T-cell (primary cell): Measurements from ENCODE around the gene LDLRAD4. TPM values are rescaled to one million over a fixed set of nuclear protein-coding genes. Genes with fewer than 3 reads are reported as not detected.

ENCODE experiments used
- ATAC-seq, 4 experiments: fragments of 200-7000 bp in 3 of 4; fragments of 150-1000 bp in 1 of 4; cut with Tn5 transposase; replicated peaks in 1 of 4; 1 replicate in 3 of 4; 2 replicates in 1 of 4; pipeline ENCODE4 v1.10.0; 2021; ENCODE audit warnings: moderate library complexity in 3 of 4, mild to moderate bottlenecking in 2 of 4, moderate number of reproducible peaks in 1 of 4
- CTCF ChIA-PET, 2 donors: fragments of 300-600 bp; sonication (Branson Sonifier 250); formaldehyde crosslinking; loops; one replicate each; lab custom pipeline; 2022; ENCODE audit warnings: antibody characterized with exemption in 2 of 2; lab: Charles Lee
- POLR2A ChIA-PET, 2 donors: fragments of 300-600 bp; sonication (Branson Sonifier 250); formaldehyde crosslinking; loops; one replicate each; lab custom pipeline; 2022; ENCODE audit warnings: antibody characterized with exemption in 2 of 2; lab: Charles Lee
- DNase-seq, 35 experiments: peaks; one replicate each; pipeline versions ENCODE4 v3.0.0 to v3.0.0-alpha.2; 2013 to 2023
- H3K27ac ChIP-seq: one replicate; pipeline ENCODE4 v1.5.1; 2013; ENCODE audit warnings: low read length
- H3K27me3 ChIP-seq, 2 experiments: replicated peaks in 1 of 2; 1 replicate in 1 of 2; 2 replicates in 1 of 2; pipeline versions ENCODE4 v1.6.1 to v1.7.0; 2013; ENCODE audit warnings: low read length in 1 of 2, mixed read lengths in 1 of 2; ENCODE audit not compliant: control insufficient read depth in 2 of 2, insufficient read depth in 2 of 2; ENCODE audit errors: extremely low read depth in 1 of 2
- H3K36me3 ChIP-seq, 2 donors: 1 replicate in 1 of 2; 2 replicates in 1 of 2; pipeline versions ENCODE4 v1.6.1 to v1.7.0; 2013; ENCODE audit warnings: low read length in 1 of 2; ENCODE audit not compliant: control insufficient read depth in 2 of 2, insufficient read depth in 1 of 2; ENCODE audit errors: extremely low read depth in 1 of 2
- H3K4me1 ChIP-seq, 2 experiments: 1 replicate in 1 of 2; 2 replicates in 1 of 2; pipeline versions ENCODE4 v1.6.1 to v1.7.0; 2013; ENCODE audit warnings: low read length in 2 of 2, mixed read lengths in 1 of 2; ENCODE audit not compliant: insufficient read depth in 2 of 2, control insufficient read depth in 1 of 2; ENCODE audit errors: extremely low read depth in 1 of 2
- H3K4me3 ChIP-seq, 2 donors: 1 replicate in 1 of 2; 2 replicates in 1 of 2; pipeline versions ENCODE4 v1.5.1 to v1.7.0; 2013; ENCODE audit warnings: mild to moderate bottlenecking in 2 of 2, low read length in 1 of 2, moderate library complexity in 1 of 2; ENCODE audit not compliant: control insufficient read depth in 1 of 2; ENCODE audit errors: extremely low read depth in 1 of 2
- H3K9me3 ChIP-seq: 2 replicates; pipeline ENCODE4 v1.7.0; 2013
- H3K27ac Mint-ChIP-seq, 2 donors: one replicate each; pipeline ENCODE4 v1.8.0; 2020 to 2021; ENCODE audit warnings: mild to moderate bottlenecking in 2 of 2, mixed read lengths in 2 of 2
- H3K27me3 Mint-ChIP-seq, 2 donors: one replicate each; pipeline ENCODE4 v1.8.0; 2021 to 2022; ENCODE audit warnings: mixed read lengths in 2 of 2
- H3K36me3 Mint-ChIP-seq: one replicate; pipeline ENCODE4 v1.8.0; 2021; ENCODE audit warnings: mixed read lengths
- H3K4me1 Mint-ChIP-seq, 3 donors: one replicate each; pipeline ENCODE4 v1.8.0; 2020 to 2022; ENCODE audit warnings: mixed read lengths in 3 of 3, mild to moderate bottlenecking in 1 of 3
- H3K4me3 Mint-ChIP-seq, 3 donors: one replicate each; pipeline ENCODE4 v1.8.0; 2020 to 2022; ENCODE audit warnings: mild to moderate bottlenecking in 3 of 3, mixed read lengths in 3 of 3, moderate library complexity in 3 of 3
- H3K9me3 Mint-ChIP-seq, 3 donors: one replicate each; pipeline ENCODE4 v1.8.0; 2020 to 2022; ENCODE audit warnings: mixed read lengths in 3 of 3
- WGBS: methylation state at CpG from one replicate; pipeline ENCODE4 v1.1.5; 2013; ENCODE audit warnings: missing lambda C conversion rate; ENCODE audit not compliant: insufficient coverage; 5-methylcytosine and 5-hydroxymethylcytosine counted together
- total RNA-seq, 35 experiments: library from RNA in 6 of 35; stranded (reverse) in 6 of 35; fragments of 120-200 nt in 1 of 35; gene quantifications; one replicate each; pipeline versions ENCODE4 v1.2.1 to v1.2.4 and lab custom pipeline; 2013 to 2026

Gene LDLRAD4
- total RNA-seq, 5 donors from 2014 or later (not counting 1 experiment from before 2014, with no cell fraction given) = 57.6 to 80.8 (median 72.4) TPM

DNA sequence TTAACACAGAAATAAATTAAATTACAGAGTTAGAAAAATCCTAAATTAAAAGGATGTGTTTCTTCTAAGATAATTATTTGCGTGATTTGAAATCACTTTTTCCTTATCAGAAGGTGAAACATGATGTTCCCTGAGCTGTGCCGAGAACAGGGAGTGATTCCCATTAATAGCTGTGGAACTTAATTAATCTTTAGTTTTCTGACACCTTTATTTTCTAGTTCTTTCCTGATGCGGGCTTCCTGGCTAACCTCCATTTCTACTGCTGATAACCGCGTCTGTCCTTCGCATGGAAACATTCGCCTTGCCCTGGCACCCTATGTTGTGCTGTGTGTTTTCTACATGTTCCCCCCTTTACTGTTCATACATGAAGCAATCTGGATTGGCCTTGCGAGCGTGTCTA lies 334.9 kb downstream of the LDLRAD4 start:
- WGBS = 100% methylated on average over 2 of the region's 9 CpGs
- H3K27ac ChIP-seq = no peak overlapping the region
- Mint-ChIP-seq H3K27ac (no peak overlapping the region), H3K9me3 (no peaks in the 10 kb centered on the region), H3K4me3 (no peak overlapping the region), H3K27me3 (no peaks in the 10 kb centered on the region), H3K36me3 (peaks cover 15% of the 10 kb centered on the region), H3K4me1 (peaks cover 16 to 23% (median 23%) of the 10 kb centered on the region in 3 donors)
- H3K27me3 ChIP-seq = no peaks in the 10 kb centered on the region
- no peak for DNase-seq
- ATAC-seq = no peak
- ChIA-PET CTCF (no interaction called here), POLR2A (no interaction called here)
- H3K4me3 ChIP-seq = no peak overlapping the region
- no peaks in the 10 kb centered on the region for H3K9me3 ChIP-seq
- peaks cover 0 to 2% of the 10 kb centered on the region in 2 donors for H3K36me3 ChIP-seq
- no peaks in the 10 kb centered on the region for H3K4me1 ChIP-seq

DNA sequence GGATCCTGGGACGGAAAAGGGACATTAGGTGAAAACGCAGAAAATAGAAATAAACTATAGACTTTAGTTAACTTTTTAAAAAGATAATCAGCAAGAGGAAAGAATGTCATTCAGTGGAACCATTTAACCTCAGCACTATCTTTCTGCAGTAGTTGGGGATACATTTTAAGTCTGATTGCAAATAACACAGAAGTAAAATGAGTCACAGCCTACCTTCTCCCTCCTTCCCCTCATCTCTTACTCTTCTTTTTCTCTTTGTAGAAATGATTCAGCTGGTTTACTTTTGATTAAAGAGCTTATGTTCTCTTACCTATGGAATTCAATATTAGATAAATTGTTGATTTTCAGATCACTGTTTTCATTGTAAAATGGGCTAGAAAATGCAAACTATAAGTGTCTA lies 336.6 kb downstream of the LDLRAD4 start:
- no peak for ATAC-seq
- POLR2A ChIA-PET = no interaction called here
- H3K27ac Mint-ChIP-seq = no peak overlapping the region
- CTCF ChIA-PET = no interaction called here
- H3K4me1 Mint-ChIP-seq = peaks cover 12 to 22% (median 16%) of the 10 kb centered on the region in 3 donors
- H3K4me1 ChIP-seq = no peaks in the 10 kb centered on the region
- H3K27me3 Mint-ChIP-seq = no peaks in the 10 kb centered on the region
- peaks cover 0 to 2% of the 10 kb centered on the region in 2 donors for H3K36me3 ChIP-seq
- no peaks in the 10 kb centered on the region for H3K9me3 ChIP-seq
- no peak overlapping the region for H3K4me3 ChIP-seq
- H3K4me3 Mint-ChIP-seq = no peak overlapping the region
- H3K36me3 Mint-ChIP-seq = peaks cover 11% of the 10 kb centered on the region
- no peak for DNase-seq
- WGBS = no CpG with 5 or more reads among the region's 2 CpGs
- no peaks in the 10 kb centered on the region for H3K27me3 ChIP-seq
- no peaks in the 10 kb centered on the region for H3K9me3 Mint-ChIP-seq
- no peak overlapping the region for H3K27ac ChIP-seq

DNA sequence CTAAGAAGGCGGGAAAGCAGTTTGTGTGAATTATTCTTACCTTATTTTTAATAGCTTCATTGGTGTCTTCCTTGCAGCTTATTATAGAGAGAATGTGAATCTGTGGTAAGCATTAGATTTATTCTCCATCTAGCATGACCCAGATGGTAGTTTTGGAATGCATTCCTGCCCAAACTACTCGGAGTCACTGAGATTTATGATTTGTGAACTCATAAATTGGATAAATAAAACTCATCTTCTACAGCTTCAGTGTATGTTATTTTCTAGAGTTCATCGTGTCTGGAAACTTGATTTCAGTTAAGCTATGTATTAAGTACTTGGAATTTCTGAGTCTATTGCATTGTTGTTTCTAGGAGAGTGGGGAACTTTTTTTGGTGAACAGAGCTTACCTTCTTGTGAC lies 337.3 kb downstream of the LDLRAD4 start:
- ATAC-seq (no peak), DNase-seq (no peak)
- Mint-ChIP-seq H3K27me3 (no peaks in the 10 kb centered on the region), H3K9me3 (no peaks in the 10 kb centered on the region), H3K4me3 (no peak overlapping the region), H3K4me1 (peaks cover 11 to 22% (median 16%) of the 10 kb centered on the region in 3 donors), H3K27ac (peak overlapping the region in 1 of 2 donors; percentile 24), H3K36me3 (peaks cover 7% of the 10 kb centered on the region)
- Histone ChIP-seq H3K4me1 (no peaks in the 10 kb centered on the region), H3K27me3 (no peaks in the 10 kb centered on the region), H3K4me3 (no peak overlapping the region), H3K27ac (no peak overlapping the region), H3K9me3 (no peaks in the 10 kb centered on the region), H3K36me3 (peaks cover 0 to 2% of the 10 kb centered on the region in 2 donors)
- POLR2A ChIA-PET = interaction anchor here in 1 of 2 donors (0.5 to 0.6 kb wide), 2 partner anchors 338 to 355 kb away, joined by 3 read pairs; no protein-coding TSS in a partner anchor
- WGBS = no CpG with 5 or more reads among the region's 3 CpGs
- CTCF ChIA-PET = interaction anchor here in 1 of 2 donors (1.1 kb wide), 1 partner anchor 17 kb away, joined by 3 read pairs; no protein-coding TSS in a partner anchor

GRCh38 chr18:13556502-13556901 lies 337.9 kb downstream of the LDLRAD4 start:
- Mint-ChIP-seq H3K9me3 (no peaks in the 10 kb centered on the region), H3K27ac (peak overlapping the region; percentile 24 to 27), H3K4me3 (no peak overlapping the region), H3K36me3 (peaks cover under 1% of the 10 kb centered on the region), H3K4me1 (peaks cover 5 to 21% (median 15%) of the 10 kb centered on the region in 3 donors), H3K27me3 (no peaks in the 10 kb centered on the region)
- Histone ChIP-seq H3K27ac (no peak overlapping the region), H3K4me3 (no peak overlapping the region), H3K4me1 (no peaks in the 10 kb centered on the region), H3K36me3 (peaks cover 0 to 2% of the 10 kb centered on the region in 2 donors), H3K9me3 (no peaks in the 10 kb centered on the region), H3K27me3 (no peaks in the 10 kb centered on the region)
- no peak for DNase-seq
- WGBS = 75% methylated on average over 2 of the region's 3 CpGs
- ATAC-seq = no peak
- ChIA-PET CTCF (interaction anchor here (0.6 to 1.1 kb wide), 3 partner anchors 16 to 47 kb away, joined by 3 to 4 read pairs (median 3); no protein-coding TSS in a partner anchor), POLR2A (no interaction called here)

DNA sequence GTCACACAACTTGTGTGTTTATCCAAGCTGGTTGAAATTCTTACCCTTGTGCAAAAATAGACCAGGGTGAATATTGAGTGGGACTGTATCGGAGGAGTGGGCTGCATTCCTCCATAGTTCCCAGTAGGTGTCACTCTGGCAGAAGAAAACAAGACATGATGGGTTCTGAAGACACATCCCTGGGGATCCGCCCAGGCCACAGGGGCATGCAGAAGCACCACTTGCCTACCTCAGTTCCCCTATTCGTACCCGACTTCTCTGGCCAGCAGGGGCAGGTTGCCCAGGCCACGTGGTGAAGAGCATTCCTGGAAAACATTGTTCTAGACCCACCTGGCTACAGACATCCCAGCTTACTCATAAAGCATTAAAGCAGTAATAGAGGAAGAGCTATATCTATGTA lies 339.6 kb downstream of the LDLRAD4 start:
- ChIA-PET CTCF (interaction anchor here (0.5 to 1.4 kb wide), 8 partner anchors 10 to 1619 kb away, joined by 3 to 7 read pairs (median 3); no protein-coding TSS in a partner anchor), POLR2A (no interaction called here)
- Histone ChIP-seq H3K4me3 (no peak overlapping the region), H3K27ac (no peak overlapping the region), H3K4me1 (peaks cover 4 to 8% of the 10 kb centered on the region in 2 experiments), H3K9me3 (no peaks in the 10 kb centered on the region), H3K27me3 (no peaks in the 10 kb centered on the region), H3K36me3 (peaks cover 0 to 2% of the 10 kb centered on the region in 2 donors)
- H3K27me3 Mint-ChIP-seq = no peaks in the 10 kb centered on the region
- DNase-seq = peak in 5 of 35 experiments; percentile 14 to 55 (median 19)
- peak; percentile 53 to 72 (median 64) for ATAC-seq
- 49% methylated on average over 2 of the region's 5 CpGs for WGBS
- H3K4me3 Mint-ChIP-seq = no peak overlapping the region
- H3K27ac Mint-ChIP-seq = peak overlapping the region in 1 of 2 donors; percentile 46
- H3K4me1 Mint-ChIP-seq = peaks cover 18 to 31% (median 28%) of the 10 kb centered on the region in 3 donors
- no peaks in the 10 kb centered on the region for H3K9me3 Mint-ChIP-seq
- peaks cover 2% of the 10 kb centered on the region for H3K36me3 Mint-ChIP-seq

DNA sequence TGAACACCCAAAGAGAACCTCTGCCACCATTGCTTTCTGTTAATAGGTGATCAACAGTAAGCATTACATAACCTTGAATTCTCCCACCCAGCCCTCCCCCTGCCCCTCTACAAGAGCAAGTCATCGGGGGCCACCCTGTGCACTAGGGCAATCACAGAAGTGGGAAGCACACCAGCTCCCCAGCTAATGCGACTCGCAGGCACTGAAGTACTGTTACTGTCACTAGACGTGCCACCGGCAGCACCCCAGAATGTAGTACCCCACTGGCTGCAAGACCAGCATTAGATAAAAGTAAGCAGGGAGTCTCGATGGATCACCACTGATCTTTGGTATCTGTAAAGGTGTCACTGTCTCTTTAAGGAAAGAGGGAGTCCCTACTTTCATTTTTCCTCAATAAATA lies 340.2 kb downstream of the LDLRAD4 start:
- no peaks in the 10 kb centered on the region for H3K36me3 ChIP-seq
- no peak for DNase-seq
- no peak for ATAC-seq
- peaks cover 4 to 9% of the 10 kb centered on the region in 2 experiments for H3K4me1 ChIP-seq
- Mint-ChIP-seq H3K9me3 (no peaks in the 10 kb centered on the region), H3K4me1 (peaks cover 23 to 35% (median 33%) of the 10 kb centered on the region in 3 donors), H3K36me3 (peaks cover 2% of the 10 kb centered on the region), H3K27me3 (no peaks in the 10 kb centered on the region), H3K27ac (no peak overlapping the region), H3K4me3 (no peak overlapping the region)
- ChIA-PET POLR2A (no interaction called here), CTCF (interaction anchor here in 1 of 2 donors (0.7 to 1.4 kb wide), 3 partner anchors 9 to 342 kb away, joined by 3 to 4 read pairs (median 3); no protein-coding TSS in a partner anchor)
- H3K27ac ChIP-seq = no peak overlapping the region
- no peaks in the 10 kb centered on the region for H3K9me3 ChIP-seq
- H3K27me3 ChIP-seq = no peaks in the 10 kb centered on the region
- no peak overlapping the region for H3K4me3 ChIP-seq
- 93% methylated on average over 2 of the region's 6 CpGs for WGBS
